Measurements from ENCODE around the gene MAZ. TPM values are rescaled to one million over a fixed set of nuclear protein-coding genes. Genes with fewer than 3 reads are reported as not detected.

Gene MAZ
- total and polyA plus RNA-seq, 2 of the 13 experiments (the other 11 are each of a cell fraction or from before 2014, with no cell fraction given) = 203 to 277 TPM

- TF ChIP-seq, protein P1, sequence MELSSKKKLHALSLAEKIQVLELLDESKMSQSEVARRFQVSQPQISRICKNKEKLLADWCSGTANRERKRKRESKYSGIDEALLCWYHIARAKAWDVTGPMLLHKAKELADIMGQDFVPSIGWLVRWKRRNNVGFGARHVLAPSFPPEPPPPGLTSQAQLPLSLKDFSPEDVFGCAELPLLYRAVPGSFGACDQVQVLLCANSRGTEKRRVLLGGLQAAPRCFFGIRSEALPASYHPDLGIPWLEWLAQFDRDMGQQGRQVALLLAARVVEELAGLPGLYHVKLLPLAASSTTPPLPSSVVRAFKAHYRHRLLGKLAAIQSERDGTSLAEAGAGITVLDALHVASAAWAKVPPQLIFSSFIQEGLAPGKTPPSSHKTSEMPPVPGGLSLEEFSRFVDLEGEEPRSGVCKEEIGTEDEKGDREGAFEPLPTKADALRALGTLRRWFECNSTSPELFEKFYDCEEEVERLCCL (CRISPR knock-in tag; IDR thresholded peaks at IDR 0.05; ENCODE audit: borderline replicate concordance) = no peak
- TF ChIP-seq DR1 (CRISPR knock-in tag; IDR thresholded peaks at IDR 0.05) (peak; percentile 35; the same call in 1 of the 2 replicates), ZNF225 (CRISPR knock-in tag; IDR thresholded peaks at IDR 0.05) (peak; percentile 77; the same call in 1 of the 2 replicates), U2AF2 (IDR thresholded peaks at IDR 0.05; ENCODE audit: low read depth, low read length) (no peak), ZNF331 (CRISPR knock-in tag; IDR thresholded peaks at IDR 0.05) (0 out of 2 replicates have a peak, but pooled peaks have one; percentile 17), TGIF2 (CRISPR knock-in tag; IDR thresholded peaks at IDR 0.05) (no peak), RCOR2 (CRISPR knock-in tag; IDR thresholded peaks at IDR 0.05) (0 out of 2 replicates have a peak, but pooled peaks have one; percentile 23), CEBPG (CRISPR knock-in tag; IDR thresholded peaks at IDR 0.05) (no peak), NFIB (CRISPR knock-in tag; IDR thresholded peaks at IDR 0.05; ENCODE audit: borderline replicate concordance) (no peak), ZNF207 (IDR thresholded peaks at IDR 0.05; ENCODE audit: borderline replicate concordance) (no peak), ZBTB4 (CRISPR knock-in tag; IDR thresholded peaks at IDR 0.05; ENCODE audit: borderline replicate concordance) (no peak), ZNF780A (CRISPR knock-in tag; IDR thresholded peaks at IDR 0.05) (no peak), ZSCAN29 (CRISPR knock-in tag; conservative IDR thresholded peaks at IDR 0.05) (no peak), CHD2 (IDR thresholded peaks at IDR 0.05; ENCODE audit: low read depth, low read length) (no peak), ZNF33B (CRISPR knock-in tag; IDR thresholded peaks at IDR 0.05) (0 out of 2 replicates have a peak, but pooled peaks have one; percentile 38), ARHGAP35 (CRISPR knock-in tag; IDR thresholded peaks at IDR 0.05; ENCODE audit: borderline replicate concordance) (peak; percentile 78; the same call in 1 of the 2 replicates), MATR3 (CRISPR knock-in tag; IDR thresholded peaks at IDR 0.05) (no peak), ZNF264 (CRISPR knock-in tag; IDR thresholded peaks at IDR 0.05) (0 out of 2 replicates have a peak, but pooled peaks have one; percentile 23), RBM22 (optimal IDR thresholded peaks at IDR 0.05; ENCODE audit: low read length) (peak; percentile 99), SALL2 (CRISPR knock-in tag; IDR thresholded peaks at IDR 0.05) (peak; percentile 87), MEIS1 (CRISPR knock-in tag; IDR thresholded peaks at IDR 0.05; ENCODE audit: borderline replicate concordance) (no peak; the same call in 1 of the 2 replicates), ZNF136 (CRISPR knock-in tag; IDR thresholded peaks at IDR 0.05; ENCODE audit: low read depth) (peak; percentile 85; the same call in 1 of the 2 replicates)
- TF ChIP-seq, protein P2, sequence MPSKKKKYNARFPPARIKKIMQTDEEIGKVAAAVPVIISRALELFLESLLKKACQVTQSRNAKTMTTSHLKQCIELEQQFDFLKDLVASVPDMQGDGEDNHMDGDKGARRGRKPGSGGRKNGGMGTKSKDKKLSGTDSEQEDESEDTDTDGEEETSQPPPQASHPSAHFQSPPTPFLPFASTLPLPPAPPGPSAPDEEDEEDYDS (CRISPR knock-in tag; IDR thresholded peaks at IDR 0.05) = peak; percentile 67
Measured at GRCh38 chr16:29811170-29811895, 5.0 kb downstream of the MAZ start (continued).

All from HepG2 (cell line).